SK-N-SH treated with all-trans-retinoic acid at 6 μM for 48 hours (cell line): ENCODE data around the gene SNED1.

Experiments used
- ATAC-seq: fragments of 200-7000 bp; cut with Tn5 transposase; 3 replicates; pipeline ENCODE4 v1.9.1; 2020; ENCODE audit warnings: mild to moderate bottlenecking, moderate library complexity
- ARNTL ChIP-seq: fragments of 450-650 bp; formaldehyde crosslinking; IDR thresholded peaks from 2 replicates; pipeline ENCODE4 v1.5.0; 2020; ENCODE audit warnings: low read depth, mild to moderate bottlenecking, moderate library complexity, borderline replicate concordance
- CSDC2 ChIP-seq: fragments of 250-450 bp; sonication (Bioruptor Pico); IDR thresholded peaks from 2 replicates; pipeline ENCODE4 v1.5.0; 2020; ENCODE audit warnings: mild to moderate bottlenecking, moderate library complexity
- CSRNP3 ChIP-seq: fragments of 250-450 bp; sonication (Bioruptor Pico); IDR thresholded peaks from 2 replicates; pipeline ENCODE4 v1.5.1; 2021; ENCODE audit warnings: mild to moderate bottlenecking, moderate library complexity
- ESRRG ChIP-seq: fragments of 250-450 bp; sonication (Bioruptor Pico); IDR thresholded peaks from 2 replicates; pipeline ENCODE4 v1.6.1; 2021; ENCODE audit warnings: mild to moderate bottlenecking
- ISL1 ChIP-seq: fragments of 250-450 bp; sonication (Bioruptor Pico); IDR thresholded peaks from 2 replicates; pipeline ENCODE4 v2.1.2; 2022; ENCODE audit warnings: mild to moderate bottlenecking, moderate library complexity
- OSR1 ChIP-seq: fragments of 250-450 bp; sonication (Bioruptor Pico); IDR thresholded peaks from 2 replicates; pipeline ENCODE4 v1.8.0; 2022; ENCODE audit warnings: moderate library complexity, mild to moderate bottlenecking, inconsistent platforms
- PPARA ChIP-seq: fragments of 250-450 bp; sonication (Bioruptor Pico); IDR thresholded peaks from 2 replicates; pipeline ENCODE4 v1.5.0; 2020; ENCODE audit warnings: mild to moderate bottlenecking, borderline replicate concordance
- RARB ChIP-seq: fragments of 250-450 bp; sonication (Bioruptor Pico); IDR thresholded peaks from 2 replicates; pipeline ENCODE4 v1.8.0; 2021; ENCODE audit warnings: mild to moderate bottlenecking, moderate library complexity
- SNAI2 ChIP-seq: fragments of 250-450 bp; sonication (Bioruptor Pico); IDR thresholded peaks from 2 replicates; pipeline ENCODE4 v1.5.0; 2020; ENCODE audit warnings: mild to moderate bottlenecking, moderate library complexity
- ZC3H10 ChIP-seq: fragments of 250-450 bp; sonication (Bioruptor Pico); IDR thresholded peaks from 2 replicates; pipeline ENCODE4 v1.5.1; 2021; ENCODE audit warnings: mild to moderate bottlenecking, moderate library complexity
- ZFP3 ChIP-seq: fragments of 250-450 bp; sonication (Bioruptor Pico); IDR thresholded peaks from 2 replicates; pipeline ENCODE4 v1.5.0; 2020; ENCODE audit warnings: mild to moderate bottlenecking, moderate library complexity
- ZFP30 ChIP-seq: fragments of 450-650 bp; formaldehyde crosslinking; IDR thresholded peaks from 2 replicates; pipeline ENCODE4 v1.5.0; 2022; ENCODE audit warnings: mild to moderate bottlenecking, moderate library complexity
- ZNF70 ChIP-seq: fragments of 450-650 bp; formaldehyde crosslinking; IDR thresholded peaks from 2 replicates; pipeline ENCODE4 v1.5.0; 2020; ENCODE audit warnings: mild to moderate bottlenecking, moderate library complexity
- ZNF8 ChIP-seq: fragments of 450-650 bp; formaldehyde crosslinking; IDR thresholded peaks from 2 replicates; pipeline ENCODE4 v1.5.0; 2020; ENCODE audit warnings: mild to moderate bottlenecking, moderate library complexity
- TF ChIP-seq, protein P1 (sequence below): fragments of 250-450 bp; sonication (Bioruptor Pico); IDR thresholded peaks from 2 replicates; pipeline ENCODE4 v1.5.0; 2020; ENCODE audit warnings: mild to moderate bottlenecking, moderate library complexity
- TF ChIP-seq, protein P2 (sequence below): fragments of 250-450 bp; sonication (Bioruptor Pico); IDR thresholded peaks from 2 replicates; pipeline ENCODE4 v1.8.0; 2020; ENCODE audit warnings: mild to moderate bottlenecking, moderate library complexity, borderline replicate concordance
- TF ChIP-seq, protein P3 (sequence below): fragments of 250-450 bp; sonication (Bioruptor Pico); IDR thresholded peaks from 2 replicates; pipeline ENCODE4 v1.8.0; 2021; ENCODE audit warnings: low read depth, mild to moderate bottlenecking, moderate library complexity, borderline replicate concordance

SNED1 gene

DNA sequence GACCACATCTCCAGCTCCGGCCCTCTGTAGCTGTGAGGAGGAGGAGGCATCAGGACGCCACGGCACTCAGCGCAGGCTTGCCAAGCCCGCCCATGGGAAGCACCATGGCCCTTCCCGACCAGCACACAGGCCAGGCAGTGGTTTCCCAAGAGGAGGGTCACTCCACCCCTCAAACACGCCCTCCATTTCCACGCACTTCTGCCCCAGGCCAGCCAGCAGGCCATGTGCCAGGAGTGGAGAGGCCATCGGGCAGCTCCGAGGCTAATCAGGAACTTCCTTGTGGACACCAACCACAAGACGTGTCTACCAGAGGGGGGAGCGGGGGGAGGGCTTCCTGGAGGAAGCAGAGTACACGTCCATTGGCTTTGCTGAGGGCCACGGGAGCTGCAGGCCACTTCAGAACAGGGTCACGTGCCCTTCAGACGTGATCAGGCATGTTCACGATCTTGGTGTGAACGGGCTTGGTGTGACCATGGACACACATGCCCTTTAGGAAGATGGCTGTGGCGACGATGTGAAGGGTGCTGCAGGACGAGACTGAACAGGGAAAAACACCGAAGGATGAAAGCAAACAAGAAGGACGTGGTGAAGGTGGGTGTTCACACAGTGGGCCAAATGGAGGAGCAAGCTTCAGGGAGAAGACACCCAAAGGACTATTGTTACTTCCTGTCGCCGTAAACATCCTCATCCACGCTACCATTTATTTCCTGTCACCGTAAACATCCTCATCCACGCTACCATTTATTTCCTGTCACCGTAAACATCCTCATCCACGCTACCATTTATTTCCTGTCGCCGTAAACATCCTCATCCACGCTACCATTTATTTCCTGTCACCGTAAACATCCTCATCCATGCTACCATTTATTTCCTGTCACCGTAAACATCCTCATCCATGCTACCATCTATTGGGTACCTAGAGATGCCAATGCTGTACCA lies 110.1 kb downstream of the SNED1 start:
- no peak for ATAC-seq
- TF ChIP-seq ARNTL (CRISPR knock-in tag) = no peak
- TF ChIP-seq ZNF8 = no peak
- TF ChIP-seq ZFP3 = no peak
- TF ChIP-seq ESRRG (CRISPR knock-in tag) = no peak
- no peak for TF ChIP-seq ZFP30

DNA sequence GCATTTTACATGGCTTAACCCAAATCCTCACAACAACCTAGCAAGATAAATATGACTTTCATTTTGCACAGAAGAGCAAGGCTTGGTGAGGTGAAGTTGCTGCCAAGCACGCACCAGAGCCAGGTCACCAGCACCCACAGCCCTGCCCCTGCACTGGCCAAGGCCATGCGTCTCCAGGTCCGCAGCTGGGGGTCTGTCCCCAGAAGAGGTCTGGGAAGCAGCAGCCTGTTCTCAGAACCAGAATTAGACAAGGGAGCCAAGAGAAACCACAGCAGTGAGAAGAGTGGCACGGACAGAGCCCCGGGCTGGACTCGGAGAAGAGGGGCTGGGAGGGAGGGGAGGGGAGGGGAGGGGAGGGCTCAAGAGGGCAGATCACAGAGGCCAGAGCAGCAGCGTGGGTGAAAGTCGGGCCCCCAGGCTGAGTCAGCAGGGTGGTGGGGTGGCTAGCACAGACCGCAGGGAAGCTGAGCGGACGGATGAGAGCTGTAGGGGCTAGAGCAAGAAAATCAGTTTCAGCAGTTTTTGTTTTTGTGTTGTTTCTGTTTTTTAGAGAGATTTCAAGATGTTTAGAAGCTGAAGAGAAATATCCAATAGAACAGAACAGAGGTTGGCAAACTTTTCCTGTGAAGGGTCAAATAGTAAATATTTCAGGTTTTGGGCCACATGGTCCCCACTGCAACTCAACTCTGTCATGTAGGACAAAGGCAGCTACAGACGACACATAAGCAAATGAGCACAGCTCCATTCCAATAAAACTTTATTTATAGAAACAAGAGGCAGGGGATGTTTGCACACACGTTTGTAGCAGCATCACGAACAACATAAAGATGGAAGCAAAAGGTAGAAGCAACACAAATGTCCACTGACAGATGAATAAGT lies 111.0 kb downstream of the SNED1 start:
- TF ChIP-seq, protein P1, sequence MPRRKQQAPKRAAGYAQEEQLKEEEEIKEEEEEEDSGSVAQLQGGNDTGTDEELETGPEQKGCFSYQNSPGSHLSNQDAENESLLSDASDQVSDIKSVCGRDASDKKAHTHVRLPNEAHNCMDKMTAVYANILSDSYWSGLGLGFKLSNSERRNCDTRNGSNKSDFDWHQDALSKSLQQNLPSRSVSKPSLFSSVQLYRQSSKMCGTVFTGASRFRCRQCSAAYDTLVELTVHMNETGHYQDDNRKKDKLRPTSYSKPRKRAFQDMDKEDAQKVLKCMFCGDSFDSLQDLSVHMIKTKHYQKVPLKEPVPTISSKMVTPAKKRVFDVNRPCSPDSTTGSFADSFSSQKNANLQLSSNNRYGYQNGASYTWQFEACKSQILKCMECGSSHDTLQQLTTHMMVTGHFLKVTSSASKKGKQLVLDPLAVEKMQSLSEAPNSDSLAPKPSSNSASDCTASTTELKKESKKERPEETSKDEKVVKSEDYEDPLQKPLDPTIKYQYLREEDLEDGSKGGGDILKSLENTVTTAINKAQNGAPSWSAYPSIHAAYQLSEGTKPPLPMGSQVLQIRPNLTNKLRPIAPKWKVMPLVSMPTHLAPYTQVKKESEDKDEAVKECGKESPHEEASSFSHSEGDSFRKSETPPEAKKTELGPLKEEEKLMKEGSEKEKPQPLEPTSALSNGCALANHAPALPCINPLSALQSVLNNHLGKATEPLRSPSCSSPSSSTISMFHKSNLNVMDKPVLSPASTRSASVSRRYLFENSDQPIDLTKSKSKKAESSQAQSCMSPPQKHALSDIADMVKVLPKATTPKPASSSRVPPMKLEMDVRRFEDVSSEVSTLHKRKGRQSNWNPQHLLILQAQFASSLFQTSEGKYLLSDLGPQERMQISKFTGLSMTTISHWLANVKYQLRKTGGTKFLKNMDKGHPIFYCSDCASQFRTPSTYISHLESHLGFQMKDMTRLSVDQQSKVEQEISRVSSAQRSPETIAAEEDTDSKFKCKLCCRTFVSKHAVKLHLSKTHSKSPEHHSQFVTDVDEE (CRISPR knock-in tag) = no peak
- TF ChIP-seq ZFP30 (no peak), PPARA (CRISPR knock-in tag) (no peak), OSR1 (CRISPR knock-in tag) (no peak), RARB (CRISPR knock-in tag) (no peak), SNAI2 (CRISPR knock-in tag) (no peak), ISL1 (CRISPR knock-in tag) (no peak), CSRNP3 (CRISPR knock-in tag) (no peak), ARNTL (CRISPR knock-in tag) (no peak), ZC3H10 (CRISPR knock-in tag) (no peak), CSDC2 (no peak), ZFP3 (no peak), ESRRG (CRISPR knock-in tag) (no peak), ZNF70 (CRISPR knock-in tag) (no peak)
- TF ChIP-seq, protein P2, sequence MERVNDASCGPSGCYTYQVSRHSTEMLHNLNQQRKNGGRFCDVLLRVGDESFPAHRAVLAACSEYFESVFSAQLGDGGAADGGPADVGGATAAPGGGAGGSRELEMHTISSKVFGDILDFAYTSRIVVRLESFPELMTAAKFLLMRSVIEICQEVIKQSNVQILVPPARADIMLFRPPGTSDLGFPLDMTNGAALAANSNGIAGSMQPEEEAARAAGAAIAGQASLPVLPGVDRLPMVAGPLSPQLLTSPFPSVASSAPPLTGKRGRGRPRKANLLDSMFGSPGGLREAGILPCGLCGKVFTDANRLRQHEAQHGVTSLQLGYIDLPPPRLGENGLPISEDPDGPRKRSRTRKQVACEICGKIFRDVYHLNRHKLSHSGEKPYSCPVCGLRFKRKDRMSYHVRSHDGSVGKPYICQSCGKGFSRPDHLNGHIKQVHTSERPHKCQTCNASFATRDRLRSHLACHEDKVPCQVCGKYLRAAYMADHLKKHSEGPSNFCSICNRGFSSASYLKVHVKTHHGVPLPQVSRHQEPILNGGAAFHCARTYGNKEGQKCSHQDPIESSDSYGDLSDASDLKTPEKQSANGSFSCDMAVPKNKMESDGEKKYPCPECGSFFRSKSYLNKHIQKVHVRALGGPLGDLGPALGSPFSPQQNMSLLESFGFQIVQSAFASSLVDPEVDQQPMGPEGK (CRISPR knock-in tag) = no peak
- TF ChIP-seq, protein P3, sequence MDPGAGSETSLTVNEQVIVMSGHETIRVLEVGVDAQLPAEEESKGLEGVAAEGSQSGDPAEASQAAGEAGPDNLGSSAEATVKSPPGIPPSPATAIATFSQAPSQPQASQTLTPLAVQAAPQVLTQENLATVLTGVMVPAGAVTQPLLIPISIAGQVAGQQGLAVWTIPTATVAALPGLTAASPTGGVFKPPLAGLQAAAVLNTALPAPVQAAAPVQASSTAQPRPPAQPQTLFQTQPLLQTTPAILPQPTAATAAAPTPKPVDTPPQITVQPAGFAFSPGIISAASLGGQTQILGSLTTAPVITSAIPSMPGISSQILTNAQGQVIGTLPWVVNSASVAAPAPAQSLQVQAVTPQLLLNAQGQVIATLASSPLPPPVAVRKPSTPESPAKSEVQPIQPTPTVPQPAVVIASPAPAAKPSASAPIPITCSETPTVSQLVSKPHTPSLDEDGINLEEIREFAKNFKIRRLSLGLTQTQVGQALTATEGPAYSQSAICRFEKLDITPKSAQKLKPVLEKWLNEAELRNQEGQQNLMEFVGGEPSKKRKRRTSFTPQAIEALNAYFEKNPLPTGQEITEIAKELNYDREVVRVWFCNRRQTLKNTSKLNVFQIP (CRISPR knock-in tag) = no peak
- ATAC-seq = no peak

DNA sequence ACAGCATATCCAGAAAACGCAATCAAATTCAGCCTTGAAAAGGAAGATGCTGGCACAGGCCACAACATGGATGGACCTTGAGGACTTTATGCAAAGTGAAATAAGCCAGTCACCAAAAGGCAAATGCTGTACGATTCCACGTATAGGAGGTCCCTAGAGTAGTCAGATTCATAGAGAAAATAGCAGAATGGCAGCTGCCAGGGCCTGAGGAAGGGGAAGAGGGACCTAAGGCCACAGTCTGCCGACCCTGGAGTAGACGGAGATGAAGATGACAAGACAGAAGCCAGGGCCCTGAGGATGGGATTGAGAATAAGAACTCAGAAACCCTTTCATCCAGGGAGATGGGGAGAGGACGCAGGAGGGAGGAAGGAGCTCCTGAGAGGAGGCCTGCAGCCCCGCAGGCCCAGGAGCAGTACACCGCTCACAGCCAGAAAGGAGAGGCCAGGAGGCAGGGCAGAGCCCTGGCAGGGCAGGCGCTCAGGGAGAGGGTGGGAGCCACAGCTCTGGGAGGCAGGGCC lies 111.7 kb downstream of the SNED1 start:
- ATAC-seq = no peak
- TF ChIP-seq CSRNP3 (CRISPR knock-in tag) = no peak
- TF ChIP-seq, protein P1 (CRISPR knock-in tag) = no peak
